Measurements from ENCODE around the gene SYNDIG1.
"Not testable (repeated sequence)": the region's sequence is repeated elsewhere in the genome, so short reads cannot be mapped to it uniquely, and the experiment has no call there.

Gene SYNDIG1

GRCh38 chr20:24616258-24617079, 147.0 kb downstream of the SYNDIG1 start:
- no peak for DNase-seq

GRCh38 chr20:24617080-24617432, 147.6 kb downstream of the SYNDIG1 start:
- no peak for DNase-seq

DNA sequence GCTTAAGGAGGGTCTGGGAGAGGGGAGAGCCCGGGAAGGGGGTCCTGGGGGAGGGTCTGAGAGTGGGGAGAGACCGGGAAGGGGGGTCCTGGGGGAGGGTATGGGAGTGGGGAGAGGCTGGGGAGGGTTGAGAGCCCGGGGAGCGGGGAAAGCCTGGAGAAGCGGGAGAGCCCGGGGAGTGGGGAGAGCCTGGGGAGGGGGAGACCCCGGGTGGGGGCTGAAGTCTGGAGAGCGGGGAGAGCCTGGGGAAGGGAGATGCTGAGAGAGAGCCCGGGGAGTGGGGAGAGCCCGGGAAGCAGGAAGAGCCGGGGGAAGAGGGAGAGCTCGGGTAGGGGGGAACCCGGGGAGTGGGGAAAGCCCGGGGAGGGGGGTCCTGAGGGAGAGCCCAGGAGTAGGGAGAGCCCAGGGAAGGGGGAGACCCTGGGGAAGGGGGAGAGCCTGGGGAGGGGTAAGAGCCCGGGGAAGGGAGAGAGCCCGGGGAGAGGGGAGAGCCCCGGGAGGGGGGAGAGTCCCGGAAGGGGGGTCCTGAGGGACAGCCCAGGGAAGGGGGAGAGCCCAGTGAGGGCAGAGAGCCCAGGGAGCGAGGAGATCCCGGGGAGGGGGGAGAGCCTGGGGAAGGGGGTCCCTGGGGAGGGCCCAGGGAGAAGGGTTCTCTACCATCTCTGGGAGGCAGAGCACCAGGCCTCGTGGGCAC, 148.5 kb downstream of the SYNDIG1 start:
- no peak for DNase-seq

- no peak for DNase-seq
These were observed 149.3 kb downstream of the SYNDIG1 start for GRCh38 chr20:24618739-24619138.

DNA sequence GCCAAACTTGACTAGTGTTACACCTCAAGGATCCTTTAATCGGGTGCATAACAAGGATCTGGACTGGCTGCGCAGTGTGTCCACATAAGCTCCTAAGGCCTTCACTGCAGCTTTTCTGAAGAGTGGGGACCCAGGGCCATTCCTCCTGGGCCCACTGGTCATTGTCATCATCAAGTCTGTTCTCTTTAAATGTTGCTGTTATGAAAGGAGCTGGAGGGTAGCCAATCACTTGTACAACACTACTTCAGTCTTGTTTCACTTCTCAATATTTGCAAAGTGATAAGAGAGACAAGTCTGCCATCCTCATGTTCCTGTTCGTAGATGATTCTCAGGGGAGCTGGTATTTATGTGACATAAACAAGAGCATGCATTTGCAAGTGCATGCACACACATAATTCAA, 149.8 kb downstream of the SYNDIG1 start:
- no peak for DNase-seq

GRCh38 chr20:24620937-24621519, 151.6 kb downstream of the SYNDIG1 start:
- DNase-seq = no peak

DNA sequence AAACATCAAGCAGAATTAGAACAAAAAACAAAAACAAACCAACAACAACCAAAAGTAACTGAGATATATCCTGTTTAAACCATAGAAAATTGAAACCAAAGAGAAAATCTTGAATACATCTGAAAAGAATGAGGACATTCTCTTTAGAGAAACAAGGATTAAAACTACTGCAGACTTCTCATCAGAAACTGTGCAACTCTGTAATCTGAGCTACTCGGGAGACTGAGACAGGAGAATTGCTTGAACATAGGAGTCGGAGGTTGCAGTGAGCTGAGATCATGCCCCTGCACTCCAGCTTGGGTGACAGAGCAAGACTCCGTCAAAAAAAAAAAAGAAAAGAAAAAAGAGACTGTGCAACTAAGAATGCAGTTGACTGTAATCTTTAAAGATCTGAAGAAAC, 153.4 kb downstream of the SYNDIG1 start:
- DNase-seq = no peak

GRCh38 chr20:24626141-24626540, 156.7 kb downstream of the SYNDIG1 start:
- DNase-seq = not testable (repeated sequence)

DNA sequence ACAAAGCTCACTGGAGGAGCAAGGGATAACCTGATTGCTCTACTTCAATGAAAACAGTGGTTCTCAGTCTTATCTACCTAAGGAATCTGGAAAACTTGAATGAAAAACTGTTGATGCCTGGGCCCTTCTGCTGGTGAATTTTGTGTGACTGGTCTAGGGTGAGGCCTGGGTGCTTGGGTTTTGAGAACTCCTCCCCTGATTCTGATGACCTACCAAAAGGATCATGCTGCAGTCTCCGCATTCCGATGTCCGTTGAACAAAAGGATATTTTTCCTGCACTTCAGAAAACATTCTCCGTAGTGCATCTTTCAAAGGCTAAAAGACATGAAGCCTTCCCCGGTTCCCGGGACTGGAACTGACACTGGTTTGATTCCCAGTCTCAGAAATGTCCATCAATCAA, 157.9 kb downstream of the SYNDIG1 start:
- no peak for DNase-seq

DNA sequence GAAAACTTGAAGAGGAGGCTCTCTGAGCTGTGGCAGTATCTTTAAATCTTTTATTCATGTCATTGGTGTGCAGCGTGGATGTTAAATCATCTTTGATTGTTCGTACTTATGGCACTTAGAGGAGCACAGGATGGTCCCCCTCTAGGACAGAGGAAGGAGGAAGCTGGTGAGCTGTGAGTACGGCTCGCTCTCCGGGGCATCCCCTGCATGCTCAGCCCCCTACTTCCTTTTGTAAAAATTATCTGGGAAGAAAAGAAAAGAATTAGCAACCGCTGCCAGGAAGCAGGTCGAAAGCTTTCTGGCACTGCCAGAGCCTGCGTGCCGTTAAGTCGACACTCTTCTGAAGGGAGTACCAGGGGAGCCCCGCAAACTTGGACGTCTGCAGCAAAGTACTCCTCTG, 158.5 kb downstream of the SYNDIG1 start:
- DNase-seq = no peak

DNA sequence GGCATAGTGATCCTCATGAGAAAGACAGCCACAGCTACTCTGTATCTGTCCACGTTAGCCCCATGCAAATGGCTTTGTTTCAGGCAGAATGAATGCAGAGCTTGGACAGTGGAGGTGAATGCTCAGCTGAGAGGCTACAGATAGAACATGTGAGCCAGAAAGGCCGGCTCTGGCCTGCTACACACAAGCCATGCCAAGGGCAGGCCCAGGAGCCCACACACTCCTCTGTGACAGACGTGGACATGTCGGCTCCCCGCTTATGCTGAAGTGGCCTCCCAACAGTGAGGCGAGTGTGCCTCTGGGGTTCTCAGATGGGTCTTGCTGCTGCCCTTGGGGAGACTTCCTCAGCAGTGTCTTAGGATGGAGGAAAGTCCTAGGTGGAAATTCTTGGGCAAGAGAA, 159.6 kb downstream of the SYNDIG1 start:
- DNase-seq = no peak

GRCh38 chr20:24629668-24630067, 160.2 kb downstream of the SYNDIG1 start:
- no peak for DNase-seq

GRCh38 chr20:24630486-24631172, 161.2 kb downstream of the SYNDIG1 start:
- no peak for DNase-seq

DNA sequence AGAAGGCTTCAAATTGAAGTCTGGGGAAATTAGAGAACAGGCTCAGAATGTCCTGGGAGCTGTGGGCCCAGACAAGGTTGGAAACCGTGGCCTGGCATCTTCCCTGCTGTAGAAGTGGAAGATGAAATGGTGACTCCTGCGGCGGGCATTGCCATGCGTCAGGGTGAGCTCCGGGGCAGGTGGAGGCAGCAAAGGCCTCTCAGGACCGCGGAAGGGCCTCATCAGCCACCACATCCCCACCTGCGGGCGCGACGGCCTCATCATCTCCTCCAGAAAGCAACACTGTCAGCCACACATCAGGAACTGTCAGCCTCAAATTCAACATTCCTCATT, 161.7 kb downstream of the SYNDIG1 start:
- DNase-seq = no peak

DNA sequence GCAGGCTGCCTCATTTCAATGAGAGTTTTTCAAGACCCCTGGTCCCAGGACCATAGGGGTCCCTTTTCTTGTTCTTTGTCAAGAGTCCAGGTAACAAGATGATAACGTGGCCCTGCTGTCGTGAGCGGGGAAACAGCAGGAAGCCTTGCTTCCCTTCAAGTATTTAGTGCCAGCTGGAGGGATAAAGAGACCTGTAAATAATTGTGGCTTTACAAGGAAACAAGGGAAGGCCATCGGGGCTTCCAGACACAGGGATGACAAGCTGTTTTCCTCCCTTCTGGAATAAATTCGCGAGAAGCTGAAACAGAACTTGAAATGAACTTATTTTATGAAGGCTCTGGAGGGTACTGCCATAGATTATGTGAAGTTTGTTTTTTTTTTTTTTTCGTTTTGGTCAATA, 163.2 kb downstream of the SYNDIG1 start:
- no peak for DNase-seq

GRCh38 chr20:24633026-24633425, 163.6 kb downstream of the SYNDIG1 start:
- no peak for DNase-seq

- DNase-seq = no peak
These were observed 164.1 kb downstream of the SYNDIG1 start for GRCh38 chr20:24633521-24633920.

DNA sequence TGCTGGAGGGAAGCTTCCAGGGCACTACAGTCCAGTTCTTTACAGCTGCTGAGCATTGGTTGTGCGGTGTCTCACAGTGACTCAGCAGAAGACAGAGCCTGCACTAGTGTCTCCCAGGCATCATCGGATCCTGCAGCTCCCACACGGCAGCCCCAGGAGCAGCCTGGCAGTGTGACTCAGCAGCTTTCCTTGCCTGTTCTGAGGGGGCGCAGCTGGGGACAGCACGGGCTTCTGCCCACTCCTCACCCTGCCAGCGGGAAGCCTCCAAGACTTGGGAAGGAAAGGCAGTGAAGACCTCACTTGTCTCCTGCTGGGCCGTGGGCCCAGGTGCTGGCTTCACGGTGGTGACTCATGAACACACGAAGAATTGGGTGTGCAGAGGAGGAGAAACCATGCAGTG, 165.4 kb downstream of the SYNDIG1 start:
- DNase-seq = peak; percentile 36

DNA sequence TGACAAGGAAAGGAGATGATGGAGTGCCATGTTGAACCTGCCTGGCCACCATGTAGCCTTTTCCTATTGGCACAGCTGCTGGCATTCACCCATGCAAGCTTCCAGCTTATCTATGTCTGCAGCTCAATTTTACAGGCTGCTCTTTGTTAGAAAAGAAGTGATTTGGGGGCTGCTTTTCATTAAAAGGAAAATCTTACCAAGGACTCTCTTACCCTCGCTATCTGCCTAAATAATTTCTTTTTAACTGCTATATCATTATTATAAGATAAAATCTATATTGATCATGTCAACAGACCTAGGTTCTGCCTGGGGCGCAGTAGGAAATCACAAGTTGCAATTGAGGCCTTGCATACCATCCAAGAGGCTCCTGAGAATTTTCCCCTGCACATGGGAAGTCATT, 167.2 kb downstream of the SYNDIG1 start:
- DNase-seq = no peak

DNA sequence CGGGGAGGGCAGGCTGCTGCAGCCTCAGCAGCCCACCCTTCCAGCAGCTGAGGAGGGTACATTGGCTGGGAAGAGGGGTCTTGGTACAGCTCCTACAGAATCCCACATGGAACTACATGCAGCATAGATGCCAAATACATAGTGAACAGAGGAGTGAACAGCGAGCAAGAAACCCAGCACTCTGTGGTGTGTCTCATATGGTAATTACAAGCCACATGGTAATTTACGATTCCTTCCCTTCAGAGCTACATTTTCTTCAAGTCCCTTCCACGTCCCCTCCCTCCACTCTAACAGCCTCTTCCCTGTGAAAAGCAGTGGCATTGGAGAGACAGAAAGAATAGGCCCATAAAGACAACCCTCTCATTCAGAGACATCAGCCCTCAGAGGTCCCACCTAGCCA, 167.7 kb downstream of the SYNDIG1 start:
- no peak for DNase-seq

GRCh38 chr20:24637941-24638340, 168.5 kb downstream of the SYNDIG1 start:
- DNase-seq = no peak

DNA sequence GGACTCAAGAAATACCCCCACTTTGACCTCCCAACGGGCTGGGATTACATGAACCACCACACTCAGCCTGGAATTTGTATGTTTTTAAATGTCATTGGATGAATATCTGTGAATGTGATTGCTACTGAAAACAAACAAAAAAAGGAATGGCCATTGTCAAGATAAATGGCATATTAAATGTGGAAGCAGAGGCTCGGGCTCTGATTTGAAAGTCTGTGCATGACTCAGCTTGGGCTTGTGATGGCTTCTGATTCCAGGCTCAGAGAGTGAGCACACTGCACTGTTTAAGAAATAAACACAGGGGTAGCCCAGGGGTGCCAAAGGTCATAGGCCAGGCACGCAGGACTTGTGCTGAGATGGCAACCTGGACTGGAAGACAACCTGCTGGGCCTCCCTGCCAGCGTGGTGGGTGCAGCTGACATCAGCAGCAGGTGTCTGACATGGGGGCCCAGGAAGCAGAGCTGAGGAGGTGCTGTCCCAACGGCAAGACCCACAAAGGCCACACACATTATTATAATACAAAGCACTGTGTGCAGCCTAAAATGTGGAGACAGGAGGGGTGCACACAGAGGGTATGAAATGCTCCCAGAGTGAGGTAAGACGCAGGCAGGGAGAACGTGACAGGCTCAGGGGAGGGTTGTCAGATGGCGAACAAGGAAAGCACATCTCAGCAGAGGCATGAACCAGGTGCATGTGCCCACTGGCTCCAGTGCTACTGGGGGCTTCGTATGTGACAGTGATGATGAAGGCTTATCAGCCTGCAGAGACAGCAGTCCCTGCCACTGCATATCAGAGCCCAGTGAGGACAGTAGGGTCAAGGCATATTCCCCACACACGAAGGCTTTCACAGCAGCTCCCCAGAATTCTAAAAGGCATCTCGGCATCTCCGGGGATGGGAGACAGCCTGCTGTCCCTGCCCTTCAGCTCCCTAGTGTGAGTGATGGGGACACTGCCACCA, 169.4 kb downstream of the SYNDIG1 start:
- DNase-seq = no peak

DNA sequence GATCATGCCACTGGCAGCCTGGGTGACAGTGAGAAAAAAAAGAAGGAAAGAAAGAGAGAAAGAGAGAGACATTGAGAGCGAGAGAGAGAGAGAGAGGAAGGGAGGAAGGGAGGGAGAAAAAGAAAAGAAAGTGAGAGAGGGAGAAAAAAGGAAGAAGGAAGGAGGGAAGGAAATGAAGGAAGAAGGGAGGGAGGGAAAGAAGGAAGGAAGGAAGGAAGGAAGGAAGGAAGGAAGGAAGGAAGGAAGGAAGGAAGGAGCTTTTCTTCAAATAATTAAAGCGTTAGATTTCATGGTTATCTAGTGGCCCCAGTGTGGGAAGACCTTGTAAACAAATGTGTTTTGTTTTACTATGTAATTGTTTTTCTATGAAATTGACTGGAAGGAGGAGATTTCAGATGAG, 170.8 kb downstream of the SYNDIG1 start:
- DNase-seq = no peak
